Measurements from ENCODE around the gene GPR107.

DNA sequence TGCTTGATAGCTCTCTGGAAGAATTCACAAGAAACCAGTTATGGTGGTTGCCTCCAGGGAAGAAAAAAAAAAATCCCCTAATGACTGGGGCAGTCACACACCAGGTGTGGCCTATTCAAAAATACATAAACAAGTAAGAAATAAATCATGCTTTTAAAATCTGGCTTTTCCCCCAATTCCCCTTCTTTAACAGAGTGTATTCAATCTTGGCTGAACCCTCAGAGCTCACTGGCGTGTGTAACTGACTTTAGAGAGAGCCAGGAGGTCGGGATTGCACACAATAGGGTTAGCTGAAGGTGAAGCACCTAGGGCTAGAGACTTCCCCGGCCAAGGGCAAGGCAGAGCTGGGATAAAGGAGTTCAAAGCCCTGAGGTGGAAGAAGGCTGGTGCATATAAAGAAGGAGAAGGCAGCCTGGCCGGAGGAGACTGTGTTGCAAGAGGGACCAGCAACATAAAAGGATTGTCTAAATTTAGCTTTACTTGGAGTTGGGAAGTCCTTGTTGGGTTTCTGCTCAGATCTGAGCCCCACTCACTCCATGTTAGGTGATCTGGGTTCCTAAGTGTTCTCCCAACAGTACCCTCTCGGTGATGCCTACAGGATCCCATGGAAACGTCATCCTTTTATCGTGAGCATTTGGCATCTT is 30.4 kb upstream of the GPR107 start:
- TF ChIP-seq, protein P1, sequence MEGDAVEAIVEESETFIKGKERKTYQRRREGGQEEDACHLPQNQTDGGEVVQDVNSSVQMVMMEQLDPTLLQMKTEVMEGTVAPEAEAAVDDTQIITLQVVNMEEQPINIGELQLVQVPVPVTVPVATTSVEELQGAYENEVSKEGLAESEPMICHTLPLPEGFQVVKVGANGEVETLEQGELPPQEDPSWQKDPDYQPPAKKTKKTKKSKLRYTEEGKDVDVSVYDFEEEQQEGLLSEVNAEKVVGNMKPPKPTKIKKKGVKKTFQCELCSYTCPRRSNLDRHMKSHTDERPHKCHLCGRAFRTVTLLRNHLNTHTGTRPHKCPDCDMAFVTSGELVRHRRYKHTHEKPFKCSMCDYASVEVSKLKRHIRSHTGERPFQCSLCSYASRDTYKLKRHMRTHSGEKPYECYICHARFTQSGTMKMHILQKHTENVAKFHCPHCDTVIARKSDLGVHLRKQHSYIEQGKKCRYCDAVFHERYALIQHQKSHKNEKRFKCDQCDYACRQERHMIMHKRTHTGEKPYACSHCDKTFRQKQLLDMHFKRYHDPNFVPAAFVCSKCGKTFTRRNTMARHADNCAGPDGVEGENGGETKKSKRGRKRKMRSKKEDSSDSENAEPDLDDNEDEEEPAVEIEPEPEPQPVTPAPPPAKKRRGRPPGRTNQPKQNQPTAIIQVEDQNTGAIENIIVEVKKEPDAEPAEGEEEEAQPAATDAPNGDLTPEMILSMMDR (IDR thresholded peaks at IDR 0.05), result no peak
- no peak for TF ChIP-seq CREM (CRISPR knock-in tag; IDR thresholded peaks at IDR 0.05)

Data from WTC11 (cell line).